WERI-Rb-1 (cell line): ENCODE measurements around the gene PROSER3.

Experiments used
- DNase-seq: peaks from one replicate; pipeline ENCODE4 v3.0.0-alpha.2; 2020
- H3K27ac ChIP-seq: fragments of 250-450 bp; sonication (Bioruptor Pico); 2 replicates; pipeline ENCODE4 v1.5.1; 2020; ENCODE audit warnings: mild to moderate bottlenecking, moderate library complexity
- H3K27me3 ChIP-seq: fragments of 250-450 bp; sonication (Bioruptor Pico); 2 replicates; pipeline ENCODE4 v1.5.1; 2021; ENCODE audit warnings: mild to moderate bottlenecking, low read depth, moderate library complexity; ENCODE audit not compliant: insufficient read depth, severe bottlenecking
- H3K36me3 ChIP-seq: fragments of 250-450 bp; sonication (Bioruptor Pico); 2 replicates; pipeline ENCODE4 v1.5.1; 2020; ENCODE audit warnings: mild to moderate bottlenecking, moderate library complexity
- H3K4me3 ChIP-seq: 2 replicates; pipeline ENCODE4 v1.5.1; 2011; ENCODE audit warnings: low read depth, mild to moderate bottlenecking, control low read depth, low read length
- H3K9me3 ChIP-seq: fragments of 250-450 bp; sonication (Bioruptor Pico); 2 replicates; pipeline ENCODE4 v1.5.1; 2021; ENCODE audit warnings: mild to moderate bottlenecking, moderate library complexity; ENCODE audit not compliant: severe bottlenecking
- CTCF ChIP-seq: IDR thresholded peaks from 2 replicates; pipeline ENCODE4 v1.5.1; 2011; ENCODE audit warnings: low read depth, mild to moderate bottlenecking, control low read depth, inconsistent platforms, low read length

PROSER3 gene

GRCh38 chr19:35816262-35816661 lies 58.3 kb downstream of the PROSER3 start:
- Histone ChIP-seq H3K27ac (no peak overlapping the region), H3K36me3 (no peaks in the 10 kb centered on the region), H3K4me3 (no peak overlapping the region), H3K27me3 (no peaks in the 10 kb centered on the region), H3K9me3 (no peaks in the 10 kb centered on the region)
- no peak for DNase-seq
- TF ChIP-seq CTCF, result no peak

GRCh38 chr19:35816846-35817245 lies 58.9 kb downstream of the PROSER3 start:
- H3K9me3 ChIP-seq, result no peaks in the 10 kb centered on the region
- H3K27me3 ChIP-seq, result no peaks in the 10 kb centered on the region
- H3K4me3 ChIP-seq, result no peak overlapping the region
- no peak for DNase-seq
- TF ChIP-seq CTCF, result no peak
- H3K27ac ChIP-seq, result no peak overlapping the region
- no peaks in the 10 kb centered on the region for H3K36me3 ChIP-seq

GRCh38 chr19:35818445-35818844 lies 60.5 kb downstream of the PROSER3 start:
- DNase-seq, result no peak
- H3K27ac ChIP-seq, result 0 out of 2 replicates have a peak overlapping the region, but pooled peaks have one; percentile 54
- TF ChIP-seq CTCF, result no peak

More at GRCh38 chr19:35818445-35818844, 60.5 kb downstream of the PROSER3 start:
- no peak overlapping the region for H3K4me3 ChIP-seq
- no peaks in the 10 kb centered on the region for H3K27me3 ChIP-seq
- no peaks in the 10 kb centered on the region for H3K9me3 ChIP-seq
- no peaks in the 10 kb centered on the region for H3K36me3 ChIP-seq
